Pons (tissue), 1 donor: Measurements from ENCODE around the gene TRAF3IP1.
"Not testable (repeated sequence)": the region's sequence is repeated elsewhere in the genome, so short reads cannot be mapped to it uniquely, and the experiment has no call there.

Experiments used
- DNase-seq: peaks from one replicate; pipeline ENCODE4 v3.0.0-alpha.2; 2016; ENCODE audit warnings: low spot score

The TRAF3IP1 gene

DNA sequence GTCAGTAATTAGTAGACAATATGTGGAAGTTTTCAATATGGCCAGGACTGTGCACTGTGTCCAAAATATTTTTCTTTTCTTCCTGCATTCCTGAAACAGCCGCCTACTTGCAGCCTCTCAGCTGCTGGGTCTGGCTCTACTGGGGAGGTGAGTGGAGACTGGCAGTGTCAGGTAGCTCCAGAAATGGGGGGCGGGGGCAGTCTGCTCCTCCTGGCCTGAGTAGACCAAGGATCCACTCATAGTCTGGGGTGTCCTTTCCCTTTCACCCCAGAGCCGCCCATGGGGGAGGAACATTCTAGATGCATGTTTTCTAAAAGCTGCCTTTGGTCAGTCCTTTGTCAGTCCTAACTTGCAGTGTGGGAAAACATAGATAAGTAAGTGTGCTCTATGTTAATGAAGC, 23.7 kb downstream of the TRAF3IP1 start:
- DNase-seq: no peak

DNA sequence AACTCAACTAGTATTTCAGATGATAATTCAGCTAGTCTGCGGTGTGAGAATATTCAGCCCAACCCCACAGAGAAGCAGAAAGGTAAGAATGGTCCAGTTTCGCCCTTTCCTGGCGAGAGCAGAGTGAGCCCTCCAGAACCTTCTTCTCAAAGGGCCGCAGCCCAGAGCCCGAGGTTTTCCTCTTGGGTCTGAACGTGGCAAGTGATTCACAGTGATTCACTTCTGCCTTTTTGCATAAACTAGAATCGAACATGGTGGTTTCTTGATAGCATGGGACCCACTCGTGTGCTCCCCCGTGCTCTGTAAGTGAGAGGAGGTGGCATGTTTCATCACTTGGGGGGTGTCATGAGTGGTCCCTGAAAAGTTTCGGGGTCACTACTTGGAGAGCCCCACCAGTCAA, 24.2 kb downstream of the TRAF3IP1 start:
- no peak for DNase-seq

DNA sequence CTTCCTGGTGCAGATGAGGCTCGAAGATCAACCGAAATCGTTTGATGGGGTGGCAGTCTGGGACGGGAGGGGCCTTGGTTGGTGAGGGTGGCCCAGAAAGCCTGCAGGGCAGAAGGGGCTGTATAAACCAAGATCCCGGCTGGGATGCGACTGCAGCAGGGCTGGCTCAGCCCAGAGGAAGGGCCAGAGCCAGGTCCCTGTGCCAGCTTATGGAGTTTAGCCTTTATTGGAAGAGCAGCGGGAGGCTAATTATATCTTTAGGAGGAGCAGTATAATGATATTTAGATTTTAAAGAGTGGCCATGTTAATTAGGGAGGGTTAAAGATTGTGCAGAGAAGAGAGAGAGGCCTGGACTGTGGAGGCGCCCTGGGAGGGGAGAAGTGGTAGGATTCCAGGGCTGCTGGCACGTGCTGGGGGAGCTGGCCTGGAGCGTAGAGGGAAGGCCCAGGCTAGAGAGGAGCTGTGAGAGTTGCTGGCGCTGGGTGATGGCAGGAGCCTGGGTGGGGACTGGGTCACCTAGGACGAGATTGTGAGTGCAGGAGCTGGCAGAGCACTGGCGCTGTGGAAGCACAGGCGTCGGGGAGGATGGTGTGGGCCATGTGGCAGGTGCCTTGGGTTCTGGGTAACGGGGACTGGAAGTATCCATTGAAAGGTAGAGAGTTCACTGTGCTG, 25.1 kb downstream of the TRAF3IP1 start:
- DNase-seq: no peak

DNA sequence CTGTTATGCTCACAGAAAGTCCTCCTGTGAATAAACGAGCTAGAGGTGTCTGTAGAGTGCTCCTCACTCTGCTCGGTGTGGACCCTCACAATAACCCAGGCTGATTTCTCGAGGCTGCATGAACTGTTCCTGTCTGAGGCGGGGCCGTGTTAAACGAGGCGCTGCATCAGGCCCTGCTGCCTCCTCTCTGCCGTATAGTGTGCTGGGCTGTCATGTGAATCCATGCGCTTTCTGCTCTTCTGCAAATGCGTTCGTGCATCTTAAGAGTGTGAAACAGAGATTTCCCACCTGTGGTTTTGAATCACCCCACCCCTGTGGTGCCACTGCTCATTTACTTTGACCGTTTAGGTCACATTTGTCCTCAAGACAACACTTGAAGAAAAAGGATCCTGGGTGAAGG, 26.2 kb downstream of the TRAF3IP1 start:
- no peak for DNase-seq

DNA sequence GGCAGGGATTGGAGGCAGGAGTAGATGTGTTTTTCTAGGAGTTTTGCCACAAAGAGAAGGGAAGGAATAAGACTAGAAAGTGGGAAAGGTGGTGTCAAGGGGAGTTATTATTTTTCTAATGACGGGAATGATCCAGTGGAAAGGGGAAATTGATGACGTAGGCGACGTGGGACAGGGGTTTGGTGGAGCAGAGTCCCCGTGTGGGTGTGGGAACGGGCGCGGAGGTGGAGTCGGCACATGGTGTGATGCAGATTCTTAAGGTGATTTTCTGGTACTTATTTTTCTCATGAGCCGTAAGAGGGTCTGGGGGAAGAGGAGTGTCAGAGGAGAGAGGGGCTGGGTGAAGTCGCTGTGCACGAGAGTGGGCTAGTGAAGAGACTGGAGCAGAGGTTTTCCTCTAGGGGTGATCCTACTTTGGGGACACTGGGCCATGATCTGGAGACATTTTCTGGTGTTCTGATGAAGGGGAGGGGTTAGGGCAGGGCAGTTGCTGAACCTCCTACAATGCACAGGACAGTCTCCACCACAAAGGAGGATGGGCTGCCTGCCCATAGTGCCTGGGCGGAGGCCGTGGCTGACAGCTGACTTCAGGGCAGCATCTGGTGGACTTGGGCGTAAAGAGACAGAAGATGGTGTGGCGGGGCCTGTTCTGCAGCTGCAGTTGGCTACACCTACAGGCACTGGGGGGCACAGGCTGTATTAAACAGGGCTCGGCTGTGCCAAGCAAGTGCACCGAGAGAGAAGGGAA, 30.0 kb downstream of the TRAF3IP1 start:
- no peak for DNase-seq

DNA sequence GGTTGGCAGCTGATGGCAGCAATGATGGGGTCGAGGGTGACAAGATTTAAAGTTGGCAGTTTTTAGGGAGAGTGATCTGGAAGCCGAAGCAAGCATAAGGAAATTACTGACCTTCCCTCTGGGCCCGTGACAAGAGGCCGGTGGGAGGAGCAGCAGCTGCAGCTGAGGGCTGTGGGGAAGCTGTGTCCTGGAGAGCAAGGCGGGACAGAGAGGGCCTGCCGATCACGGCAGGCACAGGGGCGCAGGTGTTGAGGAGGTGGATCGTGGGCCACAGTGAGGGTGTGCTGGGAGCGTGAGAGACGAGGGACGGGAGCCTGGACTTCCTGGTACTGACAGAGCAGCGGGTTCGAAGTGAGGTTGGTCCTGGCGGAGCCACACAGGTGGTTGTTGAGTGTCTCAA, 31.0 kb downstream of the TRAF3IP1 start:
- DNase-seq: no peak

DNA sequence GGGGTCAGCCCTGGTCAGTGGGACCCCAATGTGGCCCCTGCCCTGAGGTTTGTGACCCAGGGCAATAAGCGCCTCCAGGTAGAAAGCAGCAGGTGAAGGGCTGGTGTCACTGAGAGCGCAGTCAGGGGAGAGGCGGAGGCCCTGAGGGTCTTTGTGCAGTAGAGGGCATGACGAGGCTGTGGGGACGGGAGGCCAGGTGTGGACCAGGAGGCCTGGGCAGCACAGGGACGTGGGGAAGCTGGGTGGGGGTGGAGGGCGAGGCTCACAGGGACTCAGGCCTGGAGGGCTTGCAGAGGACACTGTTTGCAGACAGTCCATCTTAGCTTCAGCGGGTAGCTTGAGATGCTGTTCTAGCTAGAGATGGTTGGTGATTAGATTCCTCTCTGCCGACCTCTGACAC, 32.0 kb downstream of the TRAF3IP1 start:
- DNase-seq: no peak

DNA sequence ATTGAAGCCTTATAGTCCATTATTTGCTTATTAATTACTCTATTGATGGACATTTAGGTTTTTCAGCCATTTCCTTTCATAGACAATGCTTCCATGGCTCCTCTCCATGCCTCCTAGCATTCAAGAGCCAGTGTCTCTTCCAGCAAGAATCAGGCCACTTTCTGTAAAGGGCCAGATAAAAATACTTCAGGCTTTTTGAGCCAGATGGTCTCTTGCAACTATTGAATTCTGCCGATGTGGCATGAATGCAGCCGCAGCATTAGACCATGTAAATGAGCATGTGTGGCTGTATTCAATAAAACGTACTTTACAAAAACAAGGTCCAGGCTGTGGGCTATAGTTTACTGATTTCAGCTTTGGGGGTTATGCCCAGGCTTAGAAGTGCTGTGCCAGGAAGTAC, 38.5 kb downstream of the TRAF3IP1 start:
- no peak for DNase-seq

DNA sequence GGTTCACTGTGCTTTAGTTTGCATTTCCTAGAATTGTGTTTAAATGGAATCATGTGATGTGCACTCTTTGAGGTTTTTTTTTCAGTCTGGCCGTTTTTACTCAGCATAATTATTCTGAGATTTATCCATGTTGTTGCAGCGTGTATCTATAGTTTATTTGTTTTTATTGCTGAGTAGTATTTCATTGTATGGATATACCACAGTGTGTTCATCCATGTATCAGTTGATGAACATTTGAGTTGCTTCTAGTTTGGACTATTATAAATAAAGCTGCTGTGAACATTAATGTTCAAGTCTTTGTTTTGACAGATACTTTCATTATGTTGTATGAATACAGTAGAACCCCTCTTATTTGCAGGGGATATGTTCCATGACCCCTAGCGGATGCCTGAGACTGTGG, 39.1 kb downstream of the TRAF3IP1 start:
- DNase-seq: no peak

DNA sequence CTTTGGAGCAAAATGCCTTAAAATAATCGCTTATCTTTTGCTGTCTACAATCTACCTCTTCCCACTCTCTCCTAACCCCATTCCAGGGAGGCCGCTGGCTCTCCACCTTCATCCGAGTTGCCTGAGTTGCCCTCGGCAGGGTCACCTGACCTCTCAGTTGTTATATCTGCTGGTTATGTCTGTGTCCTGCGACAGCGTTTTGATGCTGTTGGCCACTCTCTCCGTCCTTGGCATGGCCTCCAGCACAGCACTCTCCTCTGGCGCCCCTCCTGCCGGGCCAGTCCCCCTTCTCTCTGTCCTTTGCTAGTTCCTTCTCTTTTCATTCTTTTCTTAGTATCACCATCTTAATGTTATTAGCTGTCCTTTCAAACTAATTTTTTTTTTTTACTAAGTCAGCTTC, 41.6 kb downstream of the TRAF3IP1 start:
- DNase-seq: no peak

DNA sequence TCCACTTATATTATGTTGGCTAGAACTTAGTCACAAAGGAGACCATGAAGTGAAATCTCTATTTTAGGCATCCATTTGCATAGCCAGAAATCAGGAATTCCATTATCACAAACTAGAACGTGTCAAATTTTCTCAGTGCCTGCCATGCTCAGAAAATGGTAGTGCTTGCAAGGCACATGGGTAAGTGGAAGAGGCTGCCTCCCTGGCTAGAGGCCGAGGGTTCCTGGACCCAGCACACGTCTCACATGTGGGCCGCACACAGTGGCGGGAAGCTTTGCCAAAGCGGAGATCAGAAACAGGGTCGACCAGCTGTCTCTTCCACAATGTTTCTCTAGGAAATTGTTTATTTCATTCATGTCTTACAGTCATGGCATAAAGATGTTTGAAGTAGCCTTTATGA, 42.3 kb downstream of the TRAF3IP1 start:
- no peak for DNase-seq

DNA sequence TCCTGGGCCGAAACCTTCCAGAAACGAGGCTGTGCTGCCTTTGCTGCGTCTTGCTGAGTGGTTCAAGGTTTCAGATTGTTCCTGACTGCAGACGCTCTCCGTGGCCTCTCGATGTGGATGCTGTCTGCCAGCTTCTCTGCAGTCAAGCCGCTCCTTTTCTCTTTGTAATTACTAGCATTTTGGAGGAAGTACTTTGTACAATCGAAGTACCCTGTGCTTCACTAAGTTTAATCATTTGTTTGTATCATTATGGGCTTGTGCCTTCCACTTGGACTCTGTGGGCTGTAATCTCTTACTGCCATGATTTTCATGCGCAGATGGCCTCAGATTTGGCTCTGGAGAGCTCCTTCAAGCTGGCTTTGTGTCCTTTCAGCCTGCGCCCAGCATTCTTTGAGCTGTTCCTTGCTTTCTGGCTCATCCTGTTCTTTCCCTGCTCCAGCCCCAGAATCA, 49.3 kb downstream of the TRAF3IP1 start:
- DNase-seq: no peak

DNA sequence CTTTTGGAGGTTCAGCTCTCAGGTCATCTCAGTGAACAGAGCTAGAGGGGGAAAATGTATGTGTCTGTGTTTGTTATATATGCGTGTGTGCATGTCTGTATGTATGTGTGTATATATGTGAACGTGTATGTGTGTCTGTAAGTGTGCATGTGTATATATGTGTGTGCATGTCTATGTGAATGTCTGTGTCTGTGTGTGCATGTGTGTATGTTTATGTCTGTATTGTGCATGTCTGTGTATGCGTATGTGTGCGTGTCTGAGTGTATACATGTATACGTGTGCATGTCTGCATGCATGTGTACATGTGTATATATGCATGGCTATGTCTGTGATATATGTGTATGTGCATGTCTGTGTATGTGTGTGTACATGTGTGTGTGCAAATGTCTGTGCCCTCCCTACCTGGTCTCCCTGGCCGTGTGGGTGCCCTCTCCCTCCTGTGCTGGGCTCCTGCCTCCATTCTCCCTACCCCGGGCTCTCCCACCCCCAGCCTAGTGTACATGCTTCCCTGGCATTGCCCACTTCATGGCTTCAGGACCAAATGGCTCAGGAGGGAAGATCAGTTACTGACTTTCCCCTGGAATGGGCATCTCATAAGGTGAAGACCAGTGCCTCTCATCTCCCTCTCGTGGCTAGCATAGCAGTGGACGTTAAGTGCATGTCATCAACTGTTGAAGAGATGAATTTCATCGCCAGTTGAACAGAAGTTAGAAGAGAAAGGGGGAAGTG, 49.9 kb downstream of the TRAF3IP1 start:
- no peak for DNase-seq

DNA sequence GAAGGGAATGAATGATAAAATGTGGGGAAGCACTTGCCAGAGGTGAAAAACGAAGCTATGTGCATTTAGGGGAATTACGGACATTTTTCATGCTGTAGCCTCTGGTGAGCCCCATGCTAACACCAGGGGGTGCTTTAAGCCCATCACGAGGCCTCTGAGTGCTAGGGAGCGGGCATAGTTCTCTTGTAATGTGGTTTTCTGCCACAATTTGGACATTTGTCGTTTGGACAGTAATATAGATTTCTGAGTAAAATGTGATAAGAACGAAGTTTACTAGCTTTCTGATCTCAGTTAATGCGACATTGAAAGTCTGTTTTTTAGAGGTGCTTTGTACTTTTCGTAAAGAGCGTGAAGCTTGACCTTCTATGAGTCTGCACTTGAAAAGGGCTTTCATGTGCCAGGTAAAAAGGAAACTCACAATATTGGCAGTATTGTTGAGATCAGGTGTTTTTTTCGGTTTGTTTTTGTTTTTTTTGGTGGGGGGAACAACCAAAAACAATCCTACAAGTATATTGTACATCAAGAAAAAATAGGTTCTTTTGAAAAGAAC, 50.6 kb downstream of the TRAF3IP1 start:
- peak; percentile 57 for DNase-seq

DNA sequence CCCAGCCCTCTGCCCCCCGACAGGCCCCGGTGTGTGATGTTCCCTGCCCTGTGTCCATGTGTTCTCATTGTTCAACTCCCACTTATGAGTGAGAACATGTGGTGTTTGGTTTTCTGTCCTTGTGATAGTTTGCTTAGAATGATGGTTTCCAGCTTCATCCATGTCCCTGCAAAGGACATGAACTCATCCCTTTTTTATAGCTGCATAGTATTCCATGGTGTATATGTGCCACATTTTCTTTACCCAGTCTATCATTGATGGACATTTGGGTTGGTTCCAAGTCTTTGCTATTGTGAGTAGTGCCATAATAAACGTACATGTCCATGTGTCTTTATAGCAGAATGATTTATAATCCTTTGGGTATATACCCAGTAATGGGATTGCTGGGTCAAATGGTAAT, 52.0 kb downstream of the TRAF3IP1 start:
- not testable (repeated sequence) for DNase-seq

DNA sequence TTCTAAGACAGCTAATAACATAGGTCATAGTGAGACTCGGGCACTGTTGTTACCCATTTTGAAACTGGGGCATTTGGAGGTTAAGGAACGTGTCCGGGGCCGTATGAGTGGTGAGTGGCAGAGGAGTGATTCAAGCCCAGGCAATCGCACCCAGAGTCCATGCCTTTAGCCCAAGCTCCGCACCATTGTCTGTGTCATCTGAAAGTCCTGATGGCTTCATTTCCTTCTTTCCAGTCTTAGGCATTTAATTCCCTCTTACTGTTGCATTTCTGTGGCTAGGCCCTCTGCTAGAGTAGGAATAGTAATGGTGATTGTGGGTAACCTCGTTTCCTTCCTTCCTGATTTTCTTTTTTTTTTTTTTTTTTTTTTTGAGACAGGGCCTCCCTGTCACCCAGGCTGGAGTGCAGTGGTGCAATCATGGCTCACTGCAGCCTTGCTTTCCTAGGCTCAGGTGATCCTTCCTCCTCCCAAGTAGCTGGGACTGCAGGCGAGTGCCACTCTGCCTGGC, 56.6 kb downstream of the TRAF3IP1 start:
- DNase-seq: no peak

DNA sequence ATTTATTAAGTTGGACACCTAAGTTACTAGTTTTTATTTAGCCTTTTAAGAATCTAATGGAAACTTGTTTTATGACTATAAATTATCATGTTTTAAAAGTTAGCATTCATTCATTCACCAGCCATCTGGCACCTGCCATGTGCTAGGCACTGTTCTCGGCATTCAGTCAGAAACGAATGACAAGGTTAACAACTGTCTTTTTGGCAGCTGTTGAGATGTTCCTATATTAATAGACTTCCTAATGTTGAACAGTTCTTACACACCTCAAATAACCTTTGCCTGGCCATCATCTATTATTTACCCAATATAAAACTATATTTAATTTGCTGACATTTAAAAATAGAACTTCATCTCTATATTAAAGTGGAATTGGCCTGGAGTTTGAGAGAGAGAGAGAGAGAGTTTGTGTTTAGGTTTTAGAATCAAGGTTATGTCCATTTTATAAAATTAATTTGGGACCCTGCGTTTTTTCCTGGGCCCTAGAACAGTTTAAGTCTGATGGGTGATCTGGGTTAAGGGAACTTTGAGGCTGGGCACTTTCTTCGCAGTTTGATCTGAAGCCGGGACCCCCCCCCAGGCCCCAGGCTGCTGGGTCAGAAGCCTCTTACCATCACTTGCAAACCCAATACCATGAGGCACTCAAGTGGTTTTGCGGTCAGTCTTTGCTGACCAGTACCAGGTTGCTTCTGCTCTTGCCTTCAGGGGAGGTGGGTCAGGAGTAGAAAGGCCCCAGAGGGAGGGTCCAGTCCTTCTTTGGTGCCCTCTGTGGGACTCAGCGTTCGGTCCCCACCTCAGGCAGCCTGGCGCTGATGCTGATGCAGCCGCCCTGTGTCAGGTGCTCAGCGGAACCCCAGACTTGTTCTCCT, 58.1 kb downstream of the TRAF3IP1 start:
- DNase-seq: no peak

DNA sequence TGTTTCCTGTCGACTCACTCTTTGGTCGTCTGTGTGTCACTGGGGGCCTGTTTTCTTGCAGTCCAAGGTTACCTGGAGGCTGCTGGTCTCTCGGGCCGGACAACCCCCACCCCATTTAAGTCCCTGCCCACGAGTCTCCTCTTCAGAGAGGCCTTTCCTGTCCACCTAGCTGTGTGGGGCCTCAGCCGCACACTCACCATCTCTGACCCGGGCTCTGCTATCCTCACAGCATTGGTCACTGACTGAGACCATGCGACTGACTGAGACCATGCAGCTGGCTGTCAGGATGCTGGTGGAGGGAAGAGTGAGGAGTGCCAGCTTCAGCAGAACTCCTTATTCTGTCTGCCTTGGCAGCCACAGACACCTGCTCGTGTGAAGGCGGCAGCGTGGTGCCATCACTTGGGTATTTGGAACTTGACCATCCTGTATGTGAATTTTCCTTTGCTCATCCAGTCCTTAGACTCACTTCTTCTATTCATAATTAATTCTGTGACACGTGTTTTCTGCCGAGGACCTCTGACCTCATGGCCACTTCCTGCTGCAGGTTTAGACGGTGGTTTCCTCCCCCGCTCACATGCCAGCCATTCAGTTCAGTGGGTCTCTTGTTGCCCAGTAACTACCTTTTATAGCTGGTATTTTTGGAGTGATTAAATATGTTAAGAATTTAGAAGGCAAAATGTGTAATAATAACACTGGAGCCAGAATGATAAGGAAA, 58.9 kb downstream of the TRAF3IP1 start:
- no peak for DNase-seq

DNA sequence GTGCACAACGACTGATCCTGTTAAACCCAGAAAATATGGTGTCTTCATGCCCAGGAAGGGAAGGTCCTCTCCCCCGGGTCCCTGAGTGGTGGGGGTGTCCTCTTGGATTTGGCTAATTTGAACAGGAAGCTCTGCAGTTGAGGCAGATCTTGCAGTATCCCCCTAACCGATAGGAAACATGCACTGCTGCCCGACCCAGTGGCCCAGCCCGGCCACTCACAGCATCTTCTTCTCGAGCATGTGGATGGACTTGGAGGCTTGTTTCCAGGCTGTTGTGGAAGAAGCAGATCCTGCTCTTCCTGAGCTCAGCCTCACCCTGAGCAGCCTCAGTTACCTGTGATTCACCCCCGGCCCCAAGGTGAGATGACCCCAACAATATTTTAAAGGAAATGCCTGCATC, 60.0 kb downstream of the TRAF3IP1 start:
- no peak for DNase-seq

DNA sequence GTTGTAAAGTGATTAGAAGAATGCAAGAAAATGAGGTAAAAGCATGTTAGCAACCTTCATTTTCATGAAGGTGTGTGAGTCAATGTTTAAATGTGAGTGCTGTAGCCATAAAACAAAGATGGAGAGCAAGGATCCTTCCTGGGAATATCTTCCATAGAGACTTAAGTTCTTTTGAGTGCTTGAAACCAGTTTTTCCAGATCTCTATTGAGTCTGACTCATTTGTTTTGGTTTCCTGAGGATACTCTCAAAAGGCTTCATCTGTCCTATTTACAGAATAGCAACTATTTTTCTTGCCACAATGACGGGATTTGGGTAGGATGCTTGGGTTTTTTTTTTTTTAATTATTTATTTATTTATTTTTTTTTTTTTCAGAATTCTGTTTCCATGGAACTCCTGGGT, 60.5 kb downstream of the TRAF3IP1 start:
- DNase-seq: no peak
